Measurements from ENCODE around the gene MTCL1.

Gene MTCL1

DNA sequence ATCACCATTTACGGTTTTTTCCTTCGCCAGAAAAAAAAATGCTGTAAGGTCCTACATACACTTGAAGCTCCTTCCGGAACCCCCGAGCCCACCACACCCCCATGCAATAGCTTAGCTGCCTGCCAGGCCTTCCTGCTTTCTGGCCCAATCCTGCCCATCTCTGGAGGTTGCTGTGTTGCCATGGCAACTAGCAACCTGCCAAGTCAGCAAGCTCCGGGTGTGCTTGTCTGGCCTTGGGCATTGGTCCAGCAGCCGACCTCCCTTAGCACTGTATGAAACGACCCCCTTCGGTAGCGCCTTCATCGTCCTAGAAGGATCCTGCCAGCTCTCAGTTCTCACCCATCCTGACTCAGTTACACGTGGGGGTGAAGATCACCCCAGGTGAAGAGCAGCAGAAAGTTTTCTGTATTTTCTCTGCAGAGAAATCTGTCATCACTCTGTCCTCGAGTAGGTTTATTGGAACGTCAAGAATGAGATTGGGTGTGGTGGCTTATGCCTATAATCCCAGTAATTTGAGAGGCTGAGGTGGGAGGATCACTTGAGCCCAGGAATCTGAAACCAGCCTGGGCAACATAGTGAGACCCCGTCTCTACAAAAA, 47.4 kb upstream of the MTCL1 start:
- no peak overlapping the region for H3K27ac ChIP-seq (ENCODE audit: low read length)
- H3K27me3 ChIP-seq (ENCODE audit: insufficient read depth, low read length, poor library complexity) = no peaks in the 10 kb centered on the region
- H3K4me1 ChIP-seq (ENCODE audit: insufficient read depth, low read length) = no peaks in the 10 kb centered on the region
- TF ChIP-seq, protein P1, sequence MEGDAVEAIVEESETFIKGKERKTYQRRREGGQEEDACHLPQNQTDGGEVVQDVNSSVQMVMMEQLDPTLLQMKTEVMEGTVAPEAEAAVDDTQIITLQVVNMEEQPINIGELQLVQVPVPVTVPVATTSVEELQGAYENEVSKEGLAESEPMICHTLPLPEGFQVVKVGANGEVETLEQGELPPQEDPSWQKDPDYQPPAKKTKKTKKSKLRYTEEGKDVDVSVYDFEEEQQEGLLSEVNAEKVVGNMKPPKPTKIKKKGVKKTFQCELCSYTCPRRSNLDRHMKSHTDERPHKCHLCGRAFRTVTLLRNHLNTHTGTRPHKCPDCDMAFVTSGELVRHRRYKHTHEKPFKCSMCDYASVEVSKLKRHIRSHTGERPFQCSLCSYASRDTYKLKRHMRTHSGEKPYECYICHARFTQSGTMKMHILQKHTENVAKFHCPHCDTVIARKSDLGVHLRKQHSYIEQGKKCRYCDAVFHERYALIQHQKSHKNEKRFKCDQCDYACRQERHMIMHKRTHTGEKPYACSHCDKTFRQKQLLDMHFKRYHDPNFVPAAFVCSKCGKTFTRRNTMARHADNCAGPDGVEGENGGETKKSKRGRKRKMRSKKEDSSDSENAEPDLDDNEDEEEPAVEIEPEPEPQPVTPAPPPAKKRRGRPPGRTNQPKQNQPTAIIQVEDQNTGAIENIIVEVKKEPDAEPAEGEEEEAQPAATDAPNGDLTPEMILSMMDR (IDR thresholded peaks at IDR 0.05; ENCODE audit: borderline replicate concordance, extremely low read depth, low read length, poor library complexity, severe bottlenecking) = no peak
- no peak for TF ChIP-seq EZH2 (IDR thresholded peaks at IDR 0.05; ENCODE audit: borderline replicate concordance, low read depth, low read length, severe bottlenecking)
- no peak overlapping the region for H2AFZ ChIP-seq (ENCODE audit: low read depth, low read length)
- H3K9ac ChIP-seq (ENCODE audit: low read depth, low read length) = no peak overlapping the region
- no peak overlapping the region for H3K4me2 ChIP-seq (ENCODE audit: insufficient read depth, low read length)
- H3K4me3 ChIP-seq (ENCODE audit: low read depth in 1 of 2, low read length in 2 of 2) = no peak overlapping the region
- DNase-seq (no peak), ATAC-seq (ENCODE audit: insufficient read depth, low read depth) (no peak)
- no peaks in the 10 kb centered on the region for H3K79me2 ChIP-seq (ENCODE audit: insufficient read depth, low read length)
- H3K9me3 ChIP-seq (ENCODE audit: insufficient read depth, low read length, severe bottlenecking) = no peaks in the 10 kb centered on the region
- no peaks in the 10 kb centered on the region for H4K20me1 ChIP-seq (ENCODE audit: insufficient read depth, low read length)
- H3K36me3 ChIP-seq (ENCODE audit: insufficient read depth, low read length) = no peaks in the 10 kb centered on the region

DNA sequence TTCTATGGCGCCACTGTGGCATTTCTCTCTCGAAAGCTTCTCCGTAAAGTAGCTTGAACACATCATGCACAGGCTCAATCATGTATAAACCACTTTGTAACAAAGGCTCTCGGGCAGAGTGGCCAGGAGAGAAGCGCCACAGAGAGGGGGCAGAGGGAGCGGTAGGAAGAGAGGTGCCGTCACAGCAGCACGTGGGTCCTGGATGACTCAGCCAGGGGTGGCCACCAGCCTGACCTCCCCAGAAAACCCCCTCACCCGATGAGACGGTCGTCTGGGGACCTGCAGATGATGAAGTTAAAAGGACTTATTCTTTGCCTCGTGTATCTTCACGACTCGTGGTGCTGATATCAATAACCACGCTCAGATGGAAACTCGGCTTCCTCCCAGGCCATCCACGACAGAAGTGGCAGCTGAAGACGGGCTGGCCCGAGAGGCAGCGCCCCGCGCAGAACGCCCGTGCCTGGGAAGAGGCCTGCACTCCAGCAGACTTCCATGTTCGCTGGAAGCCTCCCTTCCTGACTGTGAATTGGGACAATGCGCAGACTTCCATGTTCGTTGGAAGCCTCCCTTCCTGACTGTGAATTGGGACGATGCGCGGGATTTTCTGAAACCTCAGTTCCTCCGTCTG, 46.4 kb upstream of the MTCL1 start:
- Histone ChIP-seq H2AFZ (ENCODE audit: low read depth, low read length) (no peak overlapping the region), H3K9me3 (ENCODE audit: insufficient read depth, low read length, severe bottlenecking) (no peaks in the 10 kb centered on the region)

DNA sequence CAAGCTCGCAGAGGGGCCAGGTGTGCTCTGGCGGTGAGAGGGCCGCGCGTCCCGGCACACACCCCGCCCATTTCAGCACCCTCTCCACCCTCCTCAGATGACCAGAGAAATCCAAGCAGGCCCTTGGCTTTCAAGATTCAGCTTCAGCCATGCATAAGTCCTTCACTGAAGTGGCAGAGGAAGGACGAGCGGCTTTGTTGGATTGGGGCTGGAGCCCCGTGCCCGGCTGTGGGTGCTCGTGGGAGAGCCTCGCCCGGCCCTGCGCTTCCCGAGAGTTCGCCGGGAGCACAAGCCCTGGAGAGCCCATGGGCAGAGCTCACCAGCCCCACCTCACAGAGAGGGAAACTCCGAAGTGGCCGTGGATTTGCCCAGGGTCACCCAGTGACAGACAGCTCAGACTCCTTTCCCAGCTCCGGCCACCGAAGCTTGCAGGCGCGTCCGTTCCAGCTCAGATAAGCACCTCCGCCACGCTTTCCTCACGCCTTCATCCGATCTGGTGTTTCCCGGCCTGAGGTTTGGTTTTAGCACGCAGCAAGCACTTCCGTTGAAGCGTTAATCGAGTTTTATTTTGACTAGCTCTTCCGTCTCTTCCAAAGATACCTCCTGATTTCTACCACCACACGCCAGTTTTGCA, 45.6 kb upstream of the MTCL1 start:
- DNase-seq = no peak
- Histone ChIP-seq H3K79me2 (ENCODE audit: insufficient read depth, low read length) (no peaks in the 10 kb centered on the region), H3K9ac (ENCODE audit: low read depth, low read length) (no peak overlapping the region), H3K4me1 (ENCODE audit: insufficient read depth, low read length) (no peaks in the 10 kb centered on the region), H2AFZ (ENCODE audit: low read depth, low read length) (no peak overlapping the region), H3K4me3 (ENCODE audit: low read depth in 1 of 2, low read length in 2 of 2) (no peak overlapping the region), H3K36me3 (ENCODE audit: insufficient read depth, low read length) (no peaks in the 10 kb centered on the region), H3K27ac (ENCODE audit: low read length) (no peak overlapping the region), H4K20me1 (ENCODE audit: insufficient read depth, low read length) (no peaks in the 10 kb centered on the region), H3K27me3 (ENCODE audit: insufficient read depth, low read length, poor library complexity) (no peaks in the 10 kb centered on the region), H3K4me2 (ENCODE audit: insufficient read depth, low read length) (no peak overlapping the region), H3K9me3 (ENCODE audit: insufficient read depth, low read length, severe bottlenecking) (no peaks in the 10 kb centered on the region)
- TF ChIP-seq EZH2 (IDR thresholded peaks at IDR 0.05; ENCODE audit: borderline replicate concordance, low read depth, low read length, severe bottlenecking) = no peak
- TF ChIP-seq, protein P1 (IDR thresholded peaks at IDR 0.05; ENCODE audit: borderline replicate concordance, extremely low read depth, low read length, poor library complexity, severe bottlenecking) = no peak
- no peak for ATAC-seq (ENCODE audit: insufficient read depth, low read depth)

More for the DNA sequence above, 46.4 kb upstream of the MTCL1 start:
- ATAC-seq (ENCODE audit: insufficient read depth, low read depth) = no peak
- Histone ChIP-seq H3K4me3 (ENCODE audit: low read depth in 1 of 2, low read length in 2 of 2) (no peak overlapping the region), H3K4me1 (ENCODE audit: insufficient read depth, low read length) (no peaks in the 10 kb centered on the region), H3K36me3 (ENCODE audit: insufficient read depth, low read length) (no peaks in the 10 kb centered on the region), H3K4me2 (ENCODE audit: insufficient read depth, low read length) (no peak overlapping the region), H3K27me3 (ENCODE audit: insufficient read depth, low read length, poor library complexity) (no peaks in the 10 kb centered on the region), H3K9ac (ENCODE audit: low read depth, low read length) (no peak overlapping the region), H3K79me2 (ENCODE audit: insufficient read depth, low read length) (no peaks in the 10 kb centered on the region), H4K20me1 (ENCODE audit: insufficient read depth, low read length) (no peaks in the 10 kb centered on the region), H3K27ac (ENCODE audit: low read length) (no peak overlapping the region)
- TF ChIP-seq, protein P1 (IDR thresholded peaks at IDR 0.05; ENCODE audit: borderline replicate concordance, extremely low read depth, low read length, poor library complexity, severe bottlenecking) = no peak
- TF ChIP-seq EZH2 (IDR thresholded peaks at IDR 0.05; ENCODE audit: borderline replicate concordance, low read depth, low read length, severe bottlenecking) = no peak
- DNase-seq = no peak
